IMR-90 (cell line): ENCODE results near the gene CDK11A. TPM values are rescaled to one million over a fixed set of nuclear protein-coding genes. Genes with fewer than 3 reads are reported as not detected.
"Not testable (repeated sequence)": the region's sequence is repeated elsewhere in the genome, so short reads cannot be mapped to it uniquely, and the experiment has no call there.

Experiments used
- ATAC-seq: fragments of 200-7000 bp; cut with Tn5 transposase; 2 replicates; pipeline ENCODE4 v1.9.1; 2020; ENCODE audit warnings: low read depth, mild to moderate bottlenecking, moderate library complexity
- BruUV-seq: library from RNA; stranded (reverse); fragments of 400-500 nt; replicated peaks from 2 replicates; lab custom pipeline; 2021; lab: Mats Ljungman, UMichigan
- CTCF ChIA-PET: fragments of 300-600 bp; formaldehyde crosslinking; extraction: SDS; loops from one replicate; lab custom pipeline; 2021; ENCODE audit warnings: antibody characterized with exemption; lab: Yijun Ruan, JAX
- POLR2A ChIA-PET: fragments of 300-600 bp; sonication (Branson Sonifier 250); formaldehyde crosslinking; loops from one replicate; lab custom pipeline; 2022; ENCODE audit warnings: antibody characterized with exemption; ENCODE audit not compliant: unreplicated experiment; lab: Charles Lee
- DNase-seq: peaks from one replicate; pipeline ENCODE4 v3.0.0; 2013
- H2AFZ ChIP-seq: replicated peaks from 2 replicates; pipeline ENCODE3; 2013; ENCODE audit warnings: low read length, mild to moderate bottlenecking; ENCODE audit not compliant: poor library complexity
- H2AK5ac ChIP-seq: 2 replicates; pipeline ENCODE4 v1.6.1; 2013; ENCODE audit warnings: low read depth, low read length, inconsistent platforms
- H2AK9ac ChIP-seq: replicated peaks from 2 replicates; pipeline ENCODE3; 2013; ENCODE audit warnings: mild to moderate bottlenecking, low read depth, low read length, moderate library complexity; ENCODE audit not compliant: poor library complexity
- H2BK120ac ChIP-seq: 2 replicates; pipeline ENCODE4 v1.6.1; 2013; ENCODE audit warnings: low read depth, low read length, inconsistent platforms
- H2BK15ac ChIP-seq: 3 replicates; pipeline ENCODE4 v1.6.1; 2013; ENCODE audit warnings: low read depth, low read length, inconsistent platforms
- H2BK20ac ChIP-seq: 2 replicates; pipeline ENCODE4 v1.6.1; 2013; ENCODE audit warnings: low read depth, mild to moderate bottlenecking, inconsistent platforms, low read length, moderate library complexity
- H2BK5ac ChIP-seq: 2 replicates; pipeline ENCODE4 v1.6.1; 2013; ENCODE audit warnings: mild to moderate bottlenecking, low read depth, low read length, inconsistent platforms; ENCODE audit not compliant: poor library complexity, severe bottlenecking
- H3K14ac ChIP-seq: replicated peaks from 2 replicates; pipeline ENCODE4 v1.6.1; 2013; ENCODE audit warnings: low read depth, low read length, inconsistent platforms
- H3K18ac ChIP-seq: 2 replicates; pipeline ENCODE4 v1.6.1; 2013; ENCODE audit warnings: low read depth, low read length, control low read depth
- H3K23ac ChIP-seq: 2 replicates; pipeline ENCODE4 v1.6.1; 2013; ENCODE audit warnings: low read depth, low read length, inconsistent platforms
- H3K27ac ChIP-seq: 2 replicates; pipeline ENCODE4 v1.5.1; 2013; ENCODE audit warnings: mild to moderate bottlenecking, control low read depth, low read length; ENCODE audit not compliant: insufficient read depth
- H3K27me3 ChIP-seq: 2 replicates; pipeline ENCODE4 v1.6.1; 2013; ENCODE audit warnings: low read length; ENCODE audit not compliant: control insufficient read depth, insufficient read depth
- H3K36me3 ChIP-seq: 2 replicates; pipeline ENCODE4 v1.6.1; 2013; ENCODE audit warnings: low read length, mixed read lengths; ENCODE audit not compliant: control insufficient read depth, insufficient read depth
- H3K4ac ChIP-seq: 2 replicates; pipeline ENCODE4 v1.6.1; 2013; ENCODE audit warnings: low read depth, low read length, inconsistent platforms
- H3K4me1 ChIP-seq: 2 replicates; pipeline ENCODE4 v1.6.1; 2013; ENCODE audit warnings: low read length, mixed read lengths; ENCODE audit not compliant: control insufficient read depth, insufficient read depth
- H3K4me2 ChIP-seq: 2 replicates; pipeline ENCODE4 v1.6.1; 2013; ENCODE audit warnings: low read depth, mild to moderate bottlenecking, control low read depth, low read length, moderate library complexity
- H3K4me3 ChIP-seq: 2 replicates; pipeline ENCODE4 v1.5.1; 2013; ENCODE audit warnings: low read depth, mild to moderate bottlenecking, control low read depth, low read length, moderate library complexity; ENCODE audit not compliant: insufficient read depth
- H3K56ac ChIP-seq: 2 replicates; pipeline ENCODE4 v1.6.1; 2013; ENCODE audit warnings: low read length, inconsistent platforms; ENCODE audit not compliant: insufficient read depth; ENCODE audit errors: extremely low read depth
- H3K79me1 ChIP-seq, 2 experiments: 2 replicates each; pipeline ENCODE4 v1.6.1; 2013; ENCODE audit warnings: low read length in 2 of 2, inconsistent platforms in 1 of 2, low read depth in 1 of 2
- H3K9ac ChIP-seq: 2 replicates; pipeline ENCODE4 v1.6.1; 2013; ENCODE audit warnings: low read depth, low read length, control low read depth
- H3K9me1 ChIP-seq: 2 replicates; pipeline ENCODE4 v1.6.1; 2013; ENCODE audit warnings: low read length, inconsistent platforms; ENCODE audit not compliant: insufficient read depth
- H3K9me3 ChIP-seq: 2 replicates; pipeline ENCODE4 v1.6.1; 2013; ENCODE audit warnings: low read length; ENCODE audit not compliant: control insufficient read depth, insufficient read depth
- H4K20me1 ChIP-seq: 2 replicates; pipeline ENCODE4 v1.6.1; 2013; ENCODE audit warnings: low read length, inconsistent platforms; ENCODE audit not compliant: insufficient read depth
- H4K5ac ChIP-seq: 2 replicates; pipeline ENCODE4 v1.6.1; 2013; ENCODE audit warnings: mild to moderate bottlenecking, low read depth, low read length, control low read depth
- H4K8ac ChIP-seq, 2 experiments: 2 replicates each; pipeline ENCODE4 v1.6.1; 2013; ENCODE audit warnings: low read depth in 2 of 2, low read length in 2 of 2, control low read depth in 1 of 2, inconsistent platforms in 1 of 2
- H4K91ac ChIP-seq: 2 replicates; pipeline ENCODE4 v1.6.1; 2013; ENCODE audit warnings: low read depth, low read length, inconsistent platforms; ENCODE audit not compliant: insufficient read depth
- WGBS, 2 experiments: methylation state at CpG; one replicate each; pipeline versions ENCODE4 v1.1.5 to v1.1.7; 2013; ENCODE audit warnings: missing lambda C conversion rate in 2 of 2; ENCODE audit not compliant: insufficient read length in 1 of 2; ENCODE audit errors: extremely low coverage in 2 of 2; 5-methylcytosine and 5-hydroxymethylcytosine counted together
- dilution Hi-C: fragments of 300-500 bp; cut with HindIII; formaldehyde crosslinking; loops from one replicate; pipeline ENCODE4 v1.14.3; 2018; ENCODE audit warnings: low sequenced_read_pairs; ENCODE audit not compliant: unreplicated experiment
- in situ Hi-C: fragments of 300-500 bp; cut with MboI; formaldehyde crosslinking; loops from 3 replicates; pipeline ENCODE4 v1.14.3; 2019; ENCODE audit warnings: low sequenced_read_pairs, inconsistent platforms, mixed read lengths
- intact Hi-C: fragments of 100-400 bp; cut with micrococcal nuclease; formaldehyde crosslinking; loops from 2 replicates; pipeline ENCODE4 v1.10.0; 2022
- polyA plus RNA-seq, 3 experiments: library from polyadenylated mRNA; depleted of rRNA; stranded (reverse); fragments of >200 nt; gene quantifications; 2 replicates each; pipeline ENCODE4 v1.2.3, GENCODE V29; 2012; ENCODE audit warnings: low replicate concordance in 1 of 3
- total RNA-seq: library from RNA; depleted of rRNA; stranded (reverse); fragments of >200 nt; gene quantifications from 2 replicates; pipeline ENCODE4 v1.2.3, GENCODE V29; 2012

CDK11A gene
- total and polyA plus RNA-seq, 2 of the 4 experiments (the other 2 are of a cell fraction), result 1.8 to 20.0 TPM

DNA sequence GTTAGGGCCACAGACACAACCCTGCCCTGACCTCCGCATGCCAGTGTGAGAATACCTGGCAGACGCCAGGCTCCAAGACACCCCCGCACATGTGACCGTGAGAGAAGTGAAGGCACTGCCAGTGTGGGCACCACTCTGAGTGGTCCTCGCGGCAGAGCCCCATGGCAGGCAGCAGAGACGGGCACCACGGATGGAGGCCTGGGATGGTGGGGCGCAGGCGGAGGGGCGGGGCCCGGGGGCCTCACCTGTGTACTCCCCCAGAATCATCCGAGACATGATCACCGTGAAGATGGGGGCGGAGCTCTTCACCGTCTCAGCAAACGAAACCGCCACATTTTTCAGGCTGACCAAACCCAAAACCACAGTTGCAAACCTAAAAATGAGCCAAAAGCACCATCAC, 48.9 kb downstream of the CDK11A start:
- H3K27me3 ChIP-seq, POLR2A ChIA-PET: not testable (repeated sequence)
- CTCF ChIA-PET, result interaction anchor here (0.6 kb wide), 1 partner anchor 23 kb away, joined by 3 read pairs; no protein-coding TSS in a partner anchor

GRCh38 chr1:1674806-1675205, 49.4 kb downstream of the CDK11A start:
- H2AK5ac ChIP-seq, BruUV-seq, H3K4ac ChIP-seq, H3K4me1 ChIP-seq, H2BK20ac ChIP-seq, H2AFZ ChIP-seq, H2BK120ac ChIP-seq, H3K23ac ChIP-seq, H2BK15ac ChIP-seq, H3K27ac ChIP-seq, DNase-seq, H3K9ac ChIP-seq, dilution Hi-C loops, H3K9me3 ChIP-seq, H4K91ac ChIP-seq, H3K4me3 ChIP-seq, H3K27me3 ChIP-seq, H4K8ac ChIP-seq, H2BK5ac ChIP-seq, H3K14ac ChIP-seq, CTCF ChIA-PET, in situ Hi-C loops, H2AK9ac ChIP-seq, ATAC-seq, POLR2A ChIA-PET, H4K5ac ChIP-seq, H3K18ac ChIP-seq, H3K56ac ChIP-seq, H3K9me1 ChIP-seq, intact Hi-C loops, H3K4me2 ChIP-seq: not testable (repeated sequence)
- H3K36me3 ChIP-seq, result peaks cover 36% of the 10 kb centered on the region
- peaks cover 8 to 26% of the 10 kb centered on the region in 2 experiments for H3K79me1 ChIP-seq
- WGBS, 2 experiments, result no CpG with 5 or more reads among the region's 21 CpGs
- peaks cover 14% of the 10 kb centered on the region for H4K20me1 ChIP-seq

More for the DNA sequence above, 48.9 kb downstream of the CDK11A start:
- H4K8ac ChIP-seq, H3K4me1 ChIP-seq, BruUV-seq, H3K23ac ChIP-seq, H3K4me2 ChIP-seq, H3K9ac ChIP-seq, H3K56ac ChIP-seq, dilution Hi-C loops, H4K91ac ChIP-seq, H2BK20ac ChIP-seq, H4K5ac ChIP-seq, ATAC-seq, H2AFZ ChIP-seq, DNase-seq, H3K14ac ChIP-seq, H3K4ac ChIP-seq, intact Hi-C loops, H2BK120ac ChIP-seq, H2AK5ac ChIP-seq, H2BK5ac ChIP-seq, H3K27ac ChIP-seq, H3K18ac ChIP-seq, H2BK15ac ChIP-seq, in situ Hi-C loops, H3K9me1 ChIP-seq, H3K4me3 ChIP-seq, H2AK9ac ChIP-seq, H3K9me3 ChIP-seq: not testable (repeated sequence)
- peaks cover 14% of the 10 kb centered on the region for H4K20me1 ChIP-seq
- H3K36me3 ChIP-seq, result peaks cover 34% of the 10 kb centered on the region
- no CpG with 5 or more reads among the region's 18 CpGs for WGBS, 2 experiments
- peaks cover 9 to 28% of the 10 kb centered on the region in 2 experiments for H3K79me1 ChIP-seq
